Gastroesophageal sphincter (tissue), 3 donors: ENCODE data around the gene ACSS3.

Experiments used
- CTCF ChIP-seq, 4 experiments: fragments of 200-600 bp in 2 of 4; fragments of 450-650 bp in 2 of 4; sonication (generic) in 1 of 4; IDR thresholded peaks; one replicate each; pipeline ENCODE4 v1.5.1; 2017 to 2019; ENCODE audit warnings: antibody characterized with exemption in 4 of 4, mild to moderate bottlenecking in 2 of 4, moderate library complexity in 2 of 4
- EP300 ChIP-seq: sonication (generic); formaldehyde crosslinking; IDR thresholded peaks from one replicate; pipeline ENCODE4 v1.6.1; 2017; ENCODE audit warnings: antibody characterized with exemption, mild to moderate bottlenecking
- POLR2A ChIP-seq, 2 donors: fragments of 450-650 bp; IDR thresholded peaks; one replicate each; pipeline ENCODE4 v1.6.1; 2017; ENCODE audit warnings: antibody characterized with exemption in 2 of 2, mild to moderate bottlenecking in 2 of 2, moderate library complexity in 1 of 2
- POLR2AphosphoS5 ChIP-seq: sonication (generic); formaldehyde crosslinking; IDR thresholded peaks from one replicate; pipeline ENCODE4 v1.6.1; 2017; ENCODE audit warnings: antibody characterized with exemption

DNA sequence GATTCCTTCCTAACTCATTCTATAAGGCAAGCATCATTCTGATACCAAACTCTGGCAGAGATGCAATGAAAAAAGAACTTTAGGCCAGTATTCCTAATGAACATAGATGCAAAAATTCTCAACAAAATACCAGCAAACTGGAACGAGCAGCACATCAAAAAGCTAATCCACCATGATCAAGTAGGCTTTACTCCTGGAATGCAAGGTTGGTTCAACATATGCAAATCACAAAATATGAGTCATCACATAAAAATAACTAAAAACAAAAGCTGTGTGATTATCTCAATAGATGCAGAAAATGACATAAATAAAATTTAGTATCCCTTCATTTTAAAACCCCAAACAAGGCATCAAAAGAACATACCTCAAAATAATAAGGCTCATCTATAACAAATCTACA lies 98.9 kb downstream of the ACSS3 start:
- TF ChIP-seq CTCF (IDR thresholded peaks at IDR 0.05): no peak
- TF ChIP-seq EP300: no peak
- TF ChIP-seq POLR2AphosphoS5: no peak
- no peak for TF ChIP-seq POLR2A (IDR thresholded peaks at IDR 0.05)
